Erythroblast (primary cell): ENCODE results near the gene TMEM131L.

Source experiments
- GATA1 ChIP-seq: IDR thresholded peaks from 2 replicates; pipeline ENCODE4 v1.6.1; 2011; ENCODE audit warnings: low read depth, mild to moderate bottlenecking, control low read depth, low read length, moderate library complexity
- POLR2A ChIP-seq: IDR thresholded peaks from 2 replicates; pipeline ENCODE4 v1.6.1; 2011; ENCODE audit warnings: mild to moderate bottlenecking, low read length

GRCh38 chr4:153530284-153530999 is 64.3 kb downstream of the TMEM131L start:
- no peak for TF ChIP-seq POLR2A
- TF ChIP-seq GATA1 = no peak
